ENCODE results near the gene NUP54. TPM values are rescaled to one million over a fixed set of nuclear protein-coding genes. Genes with fewer than 3 reads are reported as not detected.

NUP54 gene
- polyA plus RNA-seq, 1 donor: 39.1 TPM

DNA sequence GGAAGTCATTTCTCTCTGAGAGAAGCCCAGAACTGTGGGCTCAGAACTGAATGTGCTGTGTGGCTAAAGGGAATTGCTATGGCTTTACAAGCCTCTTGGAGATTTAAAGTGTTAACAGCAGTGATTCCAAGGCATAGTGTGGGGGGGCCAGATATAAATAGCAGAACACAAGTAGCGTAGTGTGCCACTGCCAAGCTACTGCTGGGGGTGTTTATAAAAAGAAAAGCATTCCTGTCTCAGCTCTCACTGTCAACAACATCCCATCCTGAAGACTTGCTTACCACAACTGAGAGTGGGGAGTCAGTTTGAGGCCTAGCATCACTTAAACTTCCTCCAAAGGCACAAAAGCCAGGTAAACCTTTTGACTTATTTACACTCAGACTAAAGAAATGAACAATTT lies 73.7 kb downstream of the NUP54 start, which contains the start of gene ART3:
Gene ART3, plus strand, starts transcription at position 242 of the 400 bp plus-strand sequence. CDS start 1,181 bp downstream, outside the sequence.
- no peak for DNase-seq (ENCODE audit: low read depth)

DNA sequence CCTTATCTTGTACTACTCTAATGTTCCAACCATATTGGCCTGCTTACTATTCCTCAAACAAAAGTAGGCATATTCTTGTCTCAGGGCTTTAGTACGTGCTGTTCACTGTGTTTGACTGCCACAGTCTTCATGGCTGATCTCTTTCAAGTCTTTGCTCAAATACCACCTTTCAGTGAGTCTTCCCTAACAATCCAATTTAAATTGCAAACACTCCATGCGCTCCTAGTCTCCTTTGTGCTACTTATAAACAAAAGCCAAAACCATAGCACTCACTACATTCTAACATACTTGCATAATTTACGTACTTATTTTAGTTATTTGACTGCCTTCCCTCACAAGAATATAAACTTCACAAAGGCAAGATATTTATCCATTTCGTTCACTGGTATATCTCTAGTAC lies 75.4 kb downstream of the NUP54 start:
- DNase-seq (ENCODE audit: low read depth): no peak

DNA sequence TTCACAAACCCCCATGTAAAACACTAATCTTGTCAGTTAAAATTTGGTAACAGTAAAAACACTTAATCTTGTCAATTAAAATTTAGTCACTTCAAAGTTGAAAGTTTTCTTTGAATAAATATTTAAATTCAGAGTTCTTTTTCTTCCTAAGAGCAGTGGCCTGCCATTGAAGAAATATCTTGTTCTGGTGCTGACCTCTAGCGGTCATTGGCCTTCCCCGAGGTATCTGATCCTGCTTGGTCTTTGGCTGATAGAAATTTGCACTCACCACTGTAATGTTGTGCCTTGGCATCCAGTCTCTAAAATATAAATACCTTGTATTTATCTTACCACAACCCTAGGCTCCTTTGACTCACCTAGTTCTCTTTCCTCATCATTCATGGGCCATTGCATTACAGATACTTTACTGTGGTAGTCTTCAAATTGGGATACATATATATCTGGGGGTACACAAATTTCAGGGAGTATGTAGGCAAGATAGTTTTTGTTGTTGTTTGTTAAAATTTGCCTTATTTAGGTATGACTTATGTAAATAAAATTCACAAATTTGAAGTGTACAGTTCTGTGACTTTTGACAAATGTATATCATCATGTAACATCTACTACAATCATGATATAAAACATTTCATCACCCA lies 80.4 kb downstream of the NUP54 start:
- DNase-seq (ENCODE audit: low read depth): peak; percentile 58

DNA sequence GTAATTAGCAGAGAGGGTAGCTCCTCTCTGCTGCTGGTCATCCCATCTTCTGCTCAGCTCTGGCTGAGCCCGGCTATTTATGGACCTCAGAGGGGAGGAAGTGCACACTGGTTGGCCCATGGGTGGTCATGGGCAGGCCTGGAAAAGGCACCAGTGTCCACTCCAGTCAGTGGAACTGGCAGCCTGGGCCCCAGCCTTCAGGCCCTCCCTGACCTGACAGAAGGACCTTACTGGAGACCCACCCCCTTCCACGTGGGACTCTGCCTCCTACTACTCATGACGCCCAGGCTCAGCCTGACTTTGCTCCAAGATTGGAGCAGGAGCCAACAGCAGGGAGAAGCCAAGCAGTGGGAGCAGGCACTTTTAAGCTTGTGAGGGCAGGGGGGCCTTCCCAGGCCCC lies 81.7 kb downstream of the NUP54 start:
- no peak for DNase-seq (ENCODE audit: low read depth)

Other genes with a start within 250 kb of the NUP54 start
- 0.30 TPM for gene PPEF2, start 245.9 kb downstream of the NUP54 start, polyA plus RNA-seq (ENCODE audit: insufficient read length)
- 15.8 TPM for gene NAAA, start 207.4 kb downstream of the NUP54 start, polyA plus RNA-seq (ENCODE audit: insufficient read length)
- 25.6 TPM for gene SDAD1, start 157.5 kb downstream of the NUP54 start, polyA plus RNA-seq (ENCODE audit: insufficient read length)
- 0.05 TPM for gene CXCL9, start 140.9 kb downstream of the NUP54 start, polyA plus RNA-seq (ENCODE audit: insufficient read length)
- gene CXCL10, start 124.9 kb downstream of the NUP54 start, polyA plus RNA-seq (ENCODE audit: insufficient read length): 0.23 TPM
- gene CXCL11, start 112.3 kb downstream of the NUP54 start, polyA plus RNA-seq (ENCODE audit: insufficient read length): not detected
- 38.3 TPM for gene ART3, start 73.7 kb downstream of the NUP54 start, polyA plus RNA-seq (ENCODE audit: insufficient read length)
- 139 TPM for gene SCARB2, start 65.4 kb upstream of the NUP54 start, polyA plus RNA-seq (ENCODE audit: insufficient read length)
- 1.5 TPM for gene FAM47E, start 103.3 kb upstream of the NUP54 start, polyA plus RNA-seq (ENCODE audit: insufficient read length)
- gene STBD1, start 158.3 kb upstream of the NUP54 start, polyA plus RNA-seq (ENCODE audit: insufficient read length): 58.9 TPM

Data from forelimb muscle (tissue), 1 donor.